ENCODE results near the gene PXDN. TPM values are rescaled to one million over a fixed set of nuclear protein-coding genes. Genes with fewer than 3 reads are reported as not detected.

The PXDN gene
- total and polyA plus RNA-seq, 7 donors: 4.1 to 15.4 (median 9.4) TPM

DNA sequence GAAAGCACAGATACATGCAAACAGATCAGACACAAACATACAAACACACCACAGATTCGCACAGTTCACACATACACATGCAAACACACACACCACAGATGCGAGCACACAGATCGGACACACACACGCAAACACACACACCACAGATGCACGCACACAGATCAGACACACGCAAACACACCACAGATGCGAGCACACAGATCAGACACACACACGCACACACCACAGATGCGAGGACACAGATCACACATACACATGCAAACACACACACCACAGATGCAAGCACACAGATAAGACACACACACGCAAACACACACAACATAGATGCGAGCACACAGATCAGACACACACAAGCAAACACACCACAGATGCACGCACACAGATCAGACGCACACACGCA lies 149.0 kb downstream of the PXDN start:
- ATAC-seq (no peak), DNase-seq (no peak)
- intact Hi-C loops (cut with DNase I): no loop called here
- no peaks in the 10 kb centered on the region for H3K9me3 ChIP-seq
- TF ChIP-seq, protein P1, sequence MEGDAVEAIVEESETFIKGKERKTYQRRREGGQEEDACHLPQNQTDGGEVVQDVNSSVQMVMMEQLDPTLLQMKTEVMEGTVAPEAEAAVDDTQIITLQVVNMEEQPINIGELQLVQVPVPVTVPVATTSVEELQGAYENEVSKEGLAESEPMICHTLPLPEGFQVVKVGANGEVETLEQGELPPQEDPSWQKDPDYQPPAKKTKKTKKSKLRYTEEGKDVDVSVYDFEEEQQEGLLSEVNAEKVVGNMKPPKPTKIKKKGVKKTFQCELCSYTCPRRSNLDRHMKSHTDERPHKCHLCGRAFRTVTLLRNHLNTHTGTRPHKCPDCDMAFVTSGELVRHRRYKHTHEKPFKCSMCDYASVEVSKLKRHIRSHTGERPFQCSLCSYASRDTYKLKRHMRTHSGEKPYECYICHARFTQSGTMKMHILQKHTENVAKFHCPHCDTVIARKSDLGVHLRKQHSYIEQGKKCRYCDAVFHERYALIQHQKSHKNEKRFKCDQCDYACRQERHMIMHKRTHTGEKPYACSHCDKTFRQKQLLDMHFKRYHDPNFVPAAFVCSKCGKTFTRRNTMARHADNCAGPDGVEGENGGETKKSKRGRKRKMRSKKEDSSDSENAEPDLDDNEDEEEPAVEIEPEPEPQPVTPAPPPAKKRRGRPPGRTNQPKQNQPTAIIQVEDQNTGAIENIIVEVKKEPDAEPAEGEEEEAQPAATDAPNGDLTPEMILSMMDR (IDR thresholded peaks at IDR 0.05): no peak
- H3K27ac ChIP-seq: no peak overlapping the region
- H3K4me3 ChIP-seq: no peak overlapping the region
- H3K27me3 ChIP-seq (ENCODE audit: insufficient read depth in 3 of 3, low read length in 2 of 3): peaks cover 0 to 33% (median 0%) of the 10 kb centered on the region in 3 donors
- H3K36me3 ChIP-seq (ENCODE audit: insufficient read depth in 1 of 2, low read depth in 1 of 2): no peaks in the 10 kb centered on the region
- no peaks in the 10 kb centered on the region for H3K4me1 ChIP-seq
- WGBS, 3 donors: 92 to 96% (median 96%) methylated on average over 14 of the region's 14 CpGs

DNA sequence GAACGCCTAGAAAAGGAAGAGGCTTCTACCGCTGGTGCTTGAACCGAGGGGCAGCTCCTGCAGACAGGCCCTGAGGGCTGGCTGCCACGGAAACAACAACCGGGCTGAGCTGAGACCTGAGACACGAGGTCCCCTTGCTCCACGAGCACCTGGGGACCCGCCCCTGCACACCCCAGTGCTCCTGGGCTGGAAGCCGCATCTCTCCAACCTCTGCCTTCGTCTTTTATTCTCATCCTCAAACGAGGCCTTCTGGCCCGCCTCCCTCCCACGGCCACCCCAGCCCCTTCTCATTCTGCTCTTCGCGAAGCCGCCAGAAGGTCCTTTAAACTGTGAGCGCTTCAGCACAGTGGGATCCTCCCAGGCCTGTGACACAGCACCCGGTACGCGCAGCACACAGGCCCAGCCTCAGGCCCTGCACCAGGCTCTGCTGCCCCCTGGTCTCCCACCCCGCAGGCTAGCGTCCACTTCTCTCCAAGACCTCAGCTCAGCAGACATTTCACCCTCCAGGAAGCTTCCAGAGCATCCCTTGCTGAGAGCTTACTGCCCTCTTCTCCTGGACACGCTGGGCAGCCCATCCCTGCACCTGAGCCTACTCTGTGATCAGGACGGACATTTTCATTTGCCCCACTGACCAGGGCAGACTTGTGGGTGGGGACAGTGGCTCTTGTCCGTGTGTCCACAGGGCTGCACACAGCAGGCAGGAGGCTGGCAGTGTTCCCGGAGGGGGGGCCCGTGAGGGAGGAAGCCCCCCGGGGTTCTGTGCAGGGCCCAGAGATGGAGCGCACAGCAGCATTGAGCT lies 149.7 kb downstream of the PXDN start:
- intact Hi-C loops (cut with DNase I): loop anchor here in 1 of 2 donors (5.0 kb wide), 1 partner anchor 148 kb away; the partner anchor contains the start of gene PXDN
- WGBS, 3 donors: 69 to 82% (median 79%) methylated on average over 29 of the region's 29 CpGs
- Histone ChIP-seq H3K27me3 (ENCODE audit: insufficient read depth in 3 of 3, low read length in 2 of 3) (peaks cover 0 to 33% (median 0%) of the 10 kb centered on the region in 3 donors), H3K27ac (no peak overlapping the region), H3K9me3 (no peaks in the 10 kb centered on the region), H3K36me3 (ENCODE audit: insufficient read depth in 1 of 2, low read depth in 1 of 2) (no peaks in the 10 kb centered on the region), H3K4me1 (no peaks in the 10 kb centered on the region), H3K4me3 (no peak overlapping the region)
- ATAC-seq (no peak), DNase-seq (peak in 1 of 2 donors; percentile 32)
- TF ChIP-seq, protein P1 (IDR thresholded peaks at IDR 0.05): no peak

DNA sequence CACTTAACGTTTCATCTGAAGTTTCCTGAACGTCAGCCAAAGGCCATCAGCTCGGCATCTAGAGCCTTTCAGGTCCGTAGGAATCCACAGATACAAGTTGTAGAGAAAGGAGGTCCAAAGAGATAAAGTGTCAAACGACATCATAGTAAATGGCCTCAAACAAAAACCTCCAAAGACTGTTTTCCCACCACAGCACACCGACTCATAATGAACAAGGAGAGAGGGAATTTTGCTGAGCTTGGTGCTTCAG lies 150.3 kb downstream of the PXDN start:
- Histone ChIP-seq H3K27ac (no peak overlapping the region), H3K36me3 (ENCODE audit: insufficient read depth in 1 of 2, low read depth in 1 of 2) (no peaks in the 10 kb centered on the region), H3K4me3 (no peak overlapping the region), H3K27me3 (ENCODE audit: insufficient read depth in 3 of 3, low read length in 2 of 3) (peaks cover 0 to 33% (median 0%) of the 10 kb centered on the region in 3 donors), H3K9me3 (no peaks in the 10 kb centered on the region), H3K4me1 (no peaks in the 10 kb centered on the region)
- intact Hi-C loops (cut with DNase I): loop anchor here in 1 of 2 donors (5.0 kb wide), 1 partner anchor 148 kb away; the partner anchor contains the start of gene PXDN
- WGBS, 3 donors: 21 to 29% (median 25%) methylated on average over 6 of the region's 6 CpGs
- ATAC-seq (no peak), DNase-seq (no peak)
- TF ChIP-seq, protein P1 (IDR thresholded peaks at IDR 0.05): no peak

DNA sequence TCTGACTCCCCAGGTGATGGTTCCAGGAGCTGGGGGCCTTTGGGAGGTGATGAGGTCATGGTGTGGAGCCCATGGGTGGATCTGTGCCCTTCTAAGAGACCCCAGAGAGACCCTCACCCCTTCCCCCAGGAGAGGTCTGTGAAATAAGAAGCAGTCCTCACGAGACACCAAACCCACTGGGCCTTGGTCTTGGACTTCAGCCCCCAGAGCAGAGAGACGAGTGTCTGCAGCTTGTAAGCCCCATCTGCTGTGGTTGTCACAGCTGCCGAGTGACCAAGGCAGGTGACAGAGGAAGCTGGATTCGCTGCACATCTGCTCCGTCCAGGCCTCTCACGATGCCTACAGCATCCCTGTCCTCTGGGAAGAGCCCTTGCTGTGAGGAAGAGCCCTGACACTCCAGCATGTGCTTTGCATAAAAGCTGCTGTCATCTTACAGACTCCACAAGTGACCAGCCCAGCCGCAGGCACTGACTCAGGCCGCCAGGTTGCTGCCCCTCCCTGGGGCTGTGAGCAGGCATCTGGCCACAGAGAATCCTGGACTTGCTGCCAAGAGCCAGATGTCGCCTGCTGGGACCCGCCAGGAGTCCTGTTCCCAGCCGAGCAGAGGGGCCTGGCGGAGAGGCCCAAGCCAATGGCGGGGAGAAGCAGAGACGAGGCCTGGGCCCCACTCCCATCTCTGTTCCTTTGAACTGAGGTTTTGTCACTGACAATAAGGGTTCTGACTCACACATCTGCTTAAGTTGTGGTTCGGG lies 150.8 kb downstream of the PXDN start:
- peaks cover 0 to 32% (median 0%) of the 10 kb centered on the region in 3 donors for H3K27me3 ChIP-seq (ENCODE audit: insufficient read depth in 3 of 3, low read length in 2 of 3)
- H3K4me3 ChIP-seq: no peak overlapping the region
- no peaks in the 10 kb centered on the region for H3K36me3 ChIP-seq (ENCODE audit: insufficient read depth in 1 of 2, low read depth in 1 of 2)
- TF ChIP-seq, protein P1 (IDR thresholded peaks at IDR 0.05): no peak
- no peaks in the 10 kb centered on the region for H3K4me1 ChIP-seq
- 27 to 44% (median 30%) methylated on average over 15 of the region's 15 CpGs for WGBS, 3 donors
- peak in 1 of 2 donors; percentile 66 for DNase-seq
- no peak overlapping the region for H3K27ac ChIP-seq
- H3K9me3 ChIP-seq: no peaks in the 10 kb centered on the region
- peak in 3 of 4 donors; percentile 20 to 39 (median 38) for ATAC-seq
- intact Hi-C loops (cut with DNase I): loop anchor here in 1 of 2 donors (5.0 kb wide), 1 partner anchor 149 kb away; the partner anchor contains the start of gene PXDN
